ENCODE measurements around the gene MYF6.

The MYF6 gene

DNA sequence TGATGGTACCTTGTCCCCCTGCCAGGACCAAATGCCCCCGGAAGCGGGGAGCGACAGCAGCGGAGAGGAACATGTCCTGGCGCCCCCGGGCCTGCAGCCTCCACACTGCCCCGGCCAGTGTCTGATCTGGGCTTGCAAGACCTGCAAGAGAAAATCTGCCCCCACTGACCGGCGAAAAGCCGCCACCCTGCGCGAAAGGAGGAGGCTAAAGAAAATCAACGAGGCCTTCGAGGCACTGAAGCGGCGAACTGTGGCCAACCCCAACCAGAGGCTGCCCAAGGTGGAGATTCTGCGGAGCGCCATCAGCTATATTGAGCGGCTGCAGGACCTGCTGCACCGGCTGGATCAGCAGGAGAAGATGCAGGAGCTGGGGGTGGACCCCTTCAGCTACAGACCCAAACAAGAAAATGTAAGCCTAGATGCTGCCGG is 410 bp downstream of the MYF6 start:
- DNase-seq = no peak

DNA sequence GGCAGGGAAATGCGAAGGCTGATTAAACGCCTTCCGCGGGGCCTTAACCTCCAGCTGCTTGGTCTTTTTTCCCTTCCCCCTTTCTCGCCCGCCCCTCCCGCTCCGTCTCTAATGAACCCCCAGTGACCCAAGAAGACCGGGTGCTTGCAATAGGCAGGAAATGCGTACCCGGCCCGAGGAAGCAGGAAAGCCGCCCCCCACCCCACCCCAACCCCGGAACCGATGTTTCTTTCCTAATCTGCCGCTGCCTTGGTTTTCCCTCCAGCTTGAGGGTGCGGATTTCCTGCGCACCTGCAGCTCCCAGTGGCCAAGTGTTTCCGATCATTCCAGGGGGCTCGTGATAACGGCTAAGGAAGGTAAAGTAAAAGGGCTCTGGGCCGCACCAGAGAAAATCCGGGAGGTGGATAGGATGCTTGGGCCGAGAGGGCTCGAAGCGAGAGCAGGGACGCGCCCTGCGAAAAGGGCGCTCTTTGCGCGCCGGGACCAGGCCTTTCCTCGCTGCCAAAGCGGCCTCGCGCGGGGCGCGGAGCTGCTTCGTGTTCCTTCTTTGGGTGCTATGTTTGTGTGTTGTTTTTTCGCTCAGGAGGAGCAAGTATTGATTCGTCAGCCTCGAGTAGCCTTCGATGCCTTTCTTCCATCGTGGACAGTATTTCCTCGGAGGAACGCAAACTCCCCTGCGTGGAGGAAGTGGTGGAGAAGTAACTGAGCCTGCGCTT is 983 bp downstream of the MYF6 start:
- DNase-seq = no peak

DNA sequence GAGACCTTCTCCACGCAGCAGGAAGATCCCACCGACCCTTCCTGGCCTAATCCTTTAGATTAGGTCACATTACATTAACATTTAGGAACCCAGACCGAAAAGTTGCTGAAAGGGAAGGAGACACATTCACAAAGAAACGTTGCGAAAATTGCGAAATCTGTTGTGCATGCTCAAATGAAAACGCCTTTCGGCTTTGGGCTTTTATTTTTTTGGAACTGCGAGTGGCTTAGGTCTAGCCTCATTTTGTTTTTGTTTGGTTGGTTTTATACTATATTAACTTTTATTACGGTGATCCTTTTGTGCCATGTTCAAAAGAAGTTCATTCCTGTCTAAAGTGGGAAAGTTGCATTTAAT is 1.5 kb downstream of the MYF6 start:
- DNase-seq = no peak

DNA sequence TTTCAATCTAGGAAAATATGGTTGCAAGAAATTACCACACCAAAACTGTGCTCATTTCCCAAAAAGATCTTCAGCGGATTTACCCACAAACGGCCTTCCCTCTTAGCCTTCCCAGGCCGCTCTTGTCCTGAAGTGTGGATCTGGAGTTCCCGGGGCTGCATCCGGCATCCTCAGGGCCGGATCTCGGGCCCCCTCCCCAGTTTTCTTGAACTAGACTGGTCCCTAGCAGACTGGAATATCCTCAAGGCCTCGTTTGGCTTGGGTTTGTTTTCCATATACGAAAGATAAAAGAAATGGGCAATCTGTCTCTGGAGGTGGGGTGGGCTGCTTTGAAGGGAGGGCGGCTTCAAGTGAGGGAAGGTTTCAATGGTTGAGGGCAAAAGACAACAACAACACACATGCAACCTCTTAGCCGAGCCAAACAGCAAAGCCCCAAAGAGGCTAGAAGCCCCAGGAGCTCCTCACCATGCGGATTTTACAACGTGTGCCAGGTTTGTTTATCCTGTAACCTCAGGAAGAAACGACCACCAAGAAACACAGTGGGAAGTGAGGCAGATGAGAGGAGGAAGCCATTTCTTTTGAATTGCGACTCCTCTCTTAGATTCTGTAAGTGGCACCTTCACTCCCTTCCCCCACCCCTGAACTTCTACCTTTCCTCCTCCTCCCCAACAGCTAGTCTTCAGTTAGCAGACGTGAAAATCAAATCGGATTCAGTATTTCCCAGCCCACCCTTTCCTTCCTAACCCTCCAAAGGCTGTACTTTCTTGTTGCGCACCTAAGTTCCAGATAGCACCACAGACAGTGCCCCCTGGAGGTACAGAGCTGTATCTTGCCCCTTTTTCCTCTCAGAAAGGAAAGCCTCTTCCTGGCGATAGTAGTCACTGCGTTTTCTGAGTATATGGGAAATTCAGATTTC is 2.6 kb downstream of the MYF6 start:
- DNase-seq = no peak

DNA sequence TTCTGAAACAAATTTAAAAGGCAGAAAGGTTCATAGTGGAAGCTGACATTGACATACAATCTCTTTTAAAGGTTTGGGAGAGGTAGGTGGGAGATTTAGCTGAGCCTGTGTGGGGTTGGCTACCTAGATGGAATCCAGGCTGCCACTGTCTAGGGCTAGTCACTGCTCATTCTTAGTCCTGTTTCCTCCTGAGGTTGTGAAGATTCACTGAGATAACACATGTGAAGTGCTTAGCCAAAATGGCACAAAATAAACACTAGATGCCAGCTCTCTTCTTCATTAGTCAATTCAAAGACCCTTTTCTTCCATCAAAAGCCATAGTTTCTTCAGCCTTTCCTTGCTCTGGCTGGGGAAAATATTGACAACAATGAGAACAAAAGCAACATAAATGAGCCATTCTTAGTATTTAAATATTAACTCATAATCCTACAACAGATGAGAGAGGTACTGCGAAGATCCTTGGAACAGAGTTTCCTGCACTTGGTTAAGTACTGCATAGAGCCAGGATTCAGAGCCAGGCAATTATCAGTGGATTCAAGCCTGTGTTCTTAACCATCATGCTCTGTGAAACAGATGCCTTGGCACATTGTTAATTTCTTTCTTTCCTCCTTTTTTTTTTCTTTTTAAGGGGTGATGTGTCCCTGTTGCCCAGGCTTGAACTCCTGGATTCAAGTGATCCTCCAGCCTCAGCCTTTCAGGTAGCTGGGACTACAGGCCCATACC is 3.5 kb downstream of the MYF6 start:
- no peak for DNase-seq

DNA sequence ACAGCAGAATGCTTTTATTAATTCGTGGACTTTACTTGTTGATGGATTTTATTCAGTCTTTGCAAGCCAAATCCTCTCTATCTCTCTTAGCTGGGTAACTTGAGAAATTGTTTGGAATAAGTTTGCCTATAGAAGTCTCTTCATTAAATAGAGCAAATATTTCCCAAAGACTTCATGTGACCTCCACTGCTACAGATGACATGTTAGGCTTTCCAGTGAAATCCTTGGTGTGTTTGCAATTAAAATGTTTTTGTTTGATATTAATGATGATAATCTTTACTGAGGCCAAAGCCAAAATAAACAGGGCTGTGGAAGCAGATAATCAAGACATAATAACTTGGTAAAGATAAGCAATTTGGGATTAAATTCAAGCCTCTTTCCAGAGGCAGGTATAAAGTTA is 4.4 kb downstream of the MYF6 start:
- no peak for DNase-seq

DNA sequence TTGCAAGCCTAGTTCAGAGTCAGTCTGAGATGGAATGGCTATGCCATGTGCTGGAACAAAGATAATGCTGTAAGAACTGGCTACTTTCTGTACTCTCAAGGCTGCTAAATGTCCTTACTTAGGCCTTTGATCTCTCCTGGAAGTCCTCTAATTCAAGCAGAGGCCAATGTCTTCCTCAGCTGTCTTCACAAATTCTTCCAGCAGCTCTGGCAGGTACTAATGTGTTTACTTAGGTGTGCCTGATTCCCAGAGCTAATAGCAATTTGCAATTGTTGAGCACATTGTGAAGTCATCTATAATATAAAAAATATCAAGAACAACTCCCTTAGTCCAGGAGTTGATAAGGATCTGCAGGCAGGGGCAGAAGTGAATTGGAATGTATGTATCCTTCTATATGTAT is 5.4 kb downstream of the MYF6 start:
- no peak for DNase-seq

DNA sequence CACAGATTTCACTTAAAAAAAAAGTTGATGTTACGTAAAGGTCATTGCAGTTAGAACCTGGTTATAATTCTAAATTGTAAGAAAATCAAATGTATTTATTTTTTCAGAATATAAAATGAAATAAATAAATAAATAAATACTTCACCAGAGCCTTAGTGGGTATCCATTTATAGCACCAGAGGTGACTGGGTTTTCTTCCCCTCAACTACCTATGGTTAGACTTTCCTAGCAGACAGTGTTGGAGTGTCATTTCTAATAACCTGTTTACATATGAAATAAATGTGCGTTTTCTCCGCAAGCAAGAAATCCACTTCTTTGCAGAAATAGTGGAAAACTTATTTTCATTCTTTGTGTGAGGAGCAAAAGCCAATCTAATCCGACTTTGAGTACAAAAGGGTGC is 6.0 kb downstream of the MYF6 start:
- no peak for DNase-seq

DNA sequence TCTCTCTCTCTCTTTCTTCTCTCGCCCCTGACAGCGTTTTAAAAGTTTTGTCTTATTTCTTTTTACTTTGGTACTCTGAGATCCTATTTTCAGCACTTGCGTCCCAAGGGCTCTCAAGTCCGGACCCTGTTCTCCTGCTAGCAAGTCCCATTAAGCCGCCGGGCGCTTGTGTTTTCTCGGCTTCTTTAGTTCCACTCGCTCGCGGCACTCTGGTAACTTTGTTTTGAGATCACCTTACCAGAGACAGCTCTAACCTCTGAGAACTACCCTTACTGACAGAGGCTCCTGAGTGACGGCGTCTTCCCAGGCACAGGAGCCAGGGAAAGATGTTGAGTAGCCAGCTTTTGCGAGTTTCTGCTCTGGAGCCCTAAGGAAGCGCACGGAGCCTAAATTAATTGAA is 6.6 kb downstream of the MYF6 start:
- DNase-seq = no peak

DNA sequence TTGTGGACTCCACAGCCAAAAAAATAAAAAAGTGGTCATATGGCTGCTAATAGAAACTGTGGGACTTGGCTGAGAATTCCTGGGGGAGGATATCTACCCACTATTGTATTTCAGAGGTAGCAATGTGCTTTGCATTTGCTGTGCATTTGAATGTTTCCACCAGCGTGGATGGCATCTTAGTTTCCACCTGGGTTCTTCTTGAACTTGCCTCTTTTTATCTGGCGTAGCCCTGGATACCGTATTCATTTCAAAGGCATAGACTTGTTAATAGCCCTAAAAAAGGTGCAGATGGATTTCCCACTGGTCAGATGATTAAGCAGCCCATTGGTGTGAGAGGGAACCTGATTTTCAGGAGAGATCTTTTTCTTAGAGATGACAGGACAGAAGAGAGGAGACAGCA is 7.4 kb downstream of the MYF6 start:
- DNase-seq = no peak

DNA sequence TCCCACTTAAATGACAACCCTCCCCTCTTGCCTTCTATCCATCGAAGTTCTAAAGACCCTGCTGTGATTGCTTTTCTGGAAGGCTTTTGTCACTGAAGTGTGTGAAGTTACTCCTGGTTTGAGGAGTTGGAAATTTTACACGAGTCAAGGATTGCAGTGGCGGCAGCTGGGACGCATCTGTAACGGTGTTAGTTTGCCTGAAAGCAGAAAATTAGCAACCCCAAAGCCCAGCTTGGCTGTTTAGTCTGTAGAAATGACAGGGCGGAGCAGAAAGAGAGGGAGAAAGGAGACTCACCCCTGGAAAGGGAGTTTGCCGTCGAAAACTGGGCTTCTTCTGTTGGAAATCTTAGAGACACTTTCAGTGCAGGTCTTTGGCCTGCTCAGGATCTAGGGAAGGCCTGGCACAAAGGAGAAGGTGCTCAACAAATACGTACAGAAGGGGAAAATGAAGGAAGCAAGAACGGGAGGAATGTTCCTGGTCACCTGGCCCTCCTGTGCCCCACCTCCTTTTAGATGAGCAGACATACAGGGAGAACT is 8.3 kb downstream of the MYF6 start:
- no peak for DNase-seq

DNA sequence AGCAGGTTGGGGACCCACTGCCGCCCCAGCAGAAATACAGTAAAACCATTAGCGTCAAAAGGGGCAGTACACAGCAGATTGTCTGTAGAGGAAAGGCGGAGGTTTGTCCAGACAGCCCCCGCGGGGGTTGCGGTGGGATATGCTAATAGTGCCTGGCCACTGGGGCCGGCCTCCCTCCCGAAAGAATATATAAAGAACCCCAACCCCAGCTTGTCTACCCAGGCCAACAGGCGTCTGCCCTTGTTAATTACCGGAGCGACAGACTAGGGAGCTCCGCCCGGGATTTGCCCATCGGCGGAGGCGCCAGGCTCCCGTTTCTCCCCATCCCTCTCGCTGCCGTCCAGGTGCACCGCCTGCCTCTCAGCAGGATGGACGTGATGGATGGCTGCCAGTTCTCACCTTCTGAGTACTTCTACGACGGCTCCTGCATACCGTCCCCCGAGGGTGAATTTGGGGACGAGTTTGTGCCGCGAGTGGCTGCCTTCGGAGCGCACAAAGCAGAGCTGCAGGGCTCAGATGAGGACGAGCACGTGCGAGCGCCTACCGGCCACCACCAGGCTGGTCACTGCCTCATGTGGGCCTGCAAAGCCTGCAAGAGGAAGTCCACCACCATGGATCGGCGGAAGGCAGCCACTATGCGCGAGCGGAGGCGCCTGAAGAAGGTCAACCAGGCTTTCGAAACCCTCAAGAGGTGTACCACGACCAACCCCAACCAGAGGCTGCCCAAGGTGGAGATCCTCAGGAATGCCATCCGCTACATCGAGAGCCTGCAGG is 9.4 kb downstream of the MYF6 start, which contains the start of gene MYF5:
MYF5 (plus strand) TSS at position 217 of the 774 bp plus-strand sequence; CDS start at position 369, 152 bp downstream.
- DNase-seq = no peak

DNA sequence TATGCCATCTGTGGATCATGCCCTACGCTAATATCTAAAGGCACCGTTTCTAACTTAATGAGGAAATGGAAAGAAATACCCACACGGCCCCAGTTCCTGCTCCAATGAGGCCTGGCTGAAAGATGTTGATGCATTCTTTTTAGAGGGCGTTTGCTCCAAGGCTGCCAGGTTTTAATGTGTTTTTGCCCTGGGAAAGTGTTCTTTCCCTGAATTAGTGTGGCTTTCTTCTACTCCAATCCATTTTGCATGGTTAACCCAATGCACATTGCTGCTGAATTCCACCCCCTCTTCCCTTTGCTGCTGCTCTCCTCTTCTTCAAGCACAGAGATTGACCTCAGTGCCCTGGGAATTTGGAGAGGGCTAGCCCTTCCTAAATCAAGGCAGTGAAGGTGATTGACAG is 10.4 kb downstream of the MYF6 start:
- no peak for DNase-seq

DNA sequence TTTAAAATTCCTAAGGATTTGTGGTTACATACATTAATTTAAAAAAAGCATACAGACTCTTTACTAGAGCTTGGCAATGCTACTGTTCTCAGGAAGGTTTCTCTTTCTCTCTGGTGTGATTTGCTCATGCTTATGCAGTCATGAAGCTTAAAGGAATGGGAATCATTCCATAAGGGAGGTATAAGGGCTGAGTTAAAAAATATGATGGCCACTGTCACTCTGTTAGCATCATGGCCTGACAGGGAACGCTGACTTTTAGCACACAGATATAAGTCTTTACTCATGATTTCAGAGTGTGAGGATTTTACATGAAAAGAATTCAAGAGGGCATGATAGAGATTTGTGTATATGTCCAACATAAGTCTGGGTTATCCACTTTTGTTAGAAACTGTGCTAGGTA is 13.1 kb downstream of the MYF6 start:
- no peak for DNase-seq

DNA sequence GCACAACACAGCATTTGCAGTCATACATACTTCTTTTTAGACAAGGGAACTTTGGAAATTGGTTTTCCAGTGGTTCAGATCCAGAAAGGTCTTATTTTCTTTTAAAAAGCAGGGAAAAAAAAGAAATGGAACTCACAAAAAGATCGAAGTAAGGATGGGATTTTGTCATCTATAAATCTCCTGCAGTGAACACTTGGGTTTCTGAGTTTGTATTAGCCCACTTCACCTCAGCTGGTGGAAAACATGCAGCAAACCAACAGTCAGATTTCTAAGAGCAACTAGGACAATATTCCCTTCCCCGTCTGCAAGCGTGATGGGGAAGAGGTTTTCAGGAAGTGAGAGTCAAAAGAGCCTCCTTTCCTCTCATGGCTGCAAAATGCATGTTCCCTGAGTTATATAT is 13.9 kb downstream of the MYF6 start:
- DNase-seq = no peak

DNA sequence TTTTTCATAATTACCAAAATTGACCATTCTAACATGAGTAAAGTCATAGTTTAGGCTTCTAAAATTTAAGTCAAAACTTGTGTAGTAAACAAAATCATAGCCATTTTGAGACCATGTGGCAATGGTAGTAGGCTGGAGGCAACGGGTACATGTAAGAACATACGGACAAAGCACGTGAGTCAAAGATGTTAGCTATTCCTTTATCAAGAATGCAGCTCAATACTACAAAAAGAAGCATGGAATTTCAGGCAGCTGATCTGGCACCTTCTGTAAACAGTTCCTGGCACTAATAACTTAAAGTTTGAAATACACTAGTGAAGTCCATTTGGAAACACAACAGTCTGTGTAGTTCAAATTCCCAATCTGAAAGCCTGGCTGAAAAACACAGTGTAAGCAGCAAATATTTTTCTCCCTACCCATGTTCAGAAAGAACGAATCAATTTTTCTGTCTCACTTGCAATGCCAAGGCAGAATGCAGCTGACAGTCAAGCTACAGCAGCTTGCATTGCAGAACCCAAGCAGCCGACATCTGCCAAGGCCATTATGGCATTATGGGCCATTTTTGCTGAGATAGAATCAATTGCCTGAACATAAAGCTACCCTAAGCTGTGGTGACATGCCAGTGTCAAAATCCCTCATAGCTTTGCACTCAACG is 38.5 kb downstream of the MYF6 start:
- DNase-seq = no peak

DNA sequence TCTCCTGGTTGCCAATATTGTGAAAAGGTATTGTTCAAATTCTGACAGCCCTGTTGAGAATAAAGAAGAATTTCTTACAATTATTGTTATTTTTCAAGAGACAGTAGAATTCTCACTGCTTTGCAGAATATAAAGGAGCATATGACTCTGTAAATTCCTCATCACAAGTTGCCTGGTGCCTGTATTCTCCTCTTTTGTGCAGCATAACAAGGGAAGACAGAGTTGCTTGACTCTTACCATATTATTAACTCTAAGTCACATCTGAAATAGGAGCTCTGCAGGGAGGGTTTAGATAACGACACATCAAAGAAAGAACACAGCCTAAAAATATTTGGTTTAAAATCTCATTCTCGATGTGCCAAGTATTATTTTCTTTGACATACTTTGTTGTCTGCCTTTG is 40.4 kb downstream of the MYF6 start:
- DNase-seq = no peak

DNA sequence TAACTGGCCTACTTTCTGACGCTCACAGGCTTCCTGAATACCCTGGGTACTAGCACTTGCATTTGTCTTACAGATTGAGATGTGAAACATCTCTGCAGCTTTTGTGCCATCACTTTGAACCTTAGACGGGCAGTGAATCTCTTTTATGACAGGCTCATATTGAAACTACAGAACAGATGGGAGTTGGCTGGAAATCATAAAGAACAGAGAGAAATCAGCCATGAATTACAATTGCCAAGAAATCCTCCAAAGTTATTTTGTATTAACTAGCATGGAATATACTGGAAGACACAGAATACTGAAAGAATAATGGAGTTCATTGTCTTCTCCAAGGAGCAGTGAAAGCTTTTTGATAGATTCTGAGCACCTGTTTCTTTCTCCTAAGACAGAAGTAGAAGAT is 42.0 kb downstream of the MYF6 start:
- no peak for DNase-seq

DNA sequence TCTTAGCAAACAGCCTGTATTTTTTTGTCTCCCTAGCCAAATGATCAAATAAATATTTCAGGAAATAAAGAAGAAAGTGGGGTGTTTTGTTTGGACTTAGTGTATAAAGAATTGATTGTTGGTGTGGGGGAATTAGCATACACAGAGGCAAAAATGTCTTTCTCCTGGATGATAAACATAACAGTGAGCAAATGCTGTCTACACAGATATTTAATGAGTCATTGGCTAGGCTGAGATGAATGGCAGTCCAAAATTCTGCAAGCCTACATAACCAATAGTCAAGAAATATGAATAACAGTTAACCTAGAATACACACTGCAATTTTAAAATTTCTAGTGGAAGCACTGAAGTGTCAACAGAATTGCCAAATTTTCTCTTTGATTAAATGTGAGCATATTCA is 45.0 kb downstream of the MYF6 start:
- no peak for DNase-seq

DNA sequence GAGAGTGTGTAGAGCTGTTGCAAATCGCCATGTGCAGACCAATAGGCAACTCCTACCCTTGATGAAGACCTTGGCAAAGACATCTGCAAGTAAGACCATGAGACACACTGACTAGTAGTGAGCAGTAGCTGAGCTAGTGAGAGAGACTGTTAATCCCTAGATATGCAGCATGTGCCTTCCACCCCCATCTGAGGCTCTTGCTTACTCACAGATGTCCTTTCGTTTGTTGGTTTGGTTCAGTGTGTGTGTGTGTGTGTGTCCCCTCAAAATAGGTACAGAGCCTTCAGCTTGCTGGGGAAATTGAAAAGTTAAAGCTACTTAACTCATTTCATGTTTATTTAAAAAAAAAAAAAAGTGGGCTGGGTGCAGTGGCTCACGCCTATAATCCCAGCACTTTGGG is 46.8 kb downstream of the MYF6 start:
- no peak for DNase-seq

DNA sequence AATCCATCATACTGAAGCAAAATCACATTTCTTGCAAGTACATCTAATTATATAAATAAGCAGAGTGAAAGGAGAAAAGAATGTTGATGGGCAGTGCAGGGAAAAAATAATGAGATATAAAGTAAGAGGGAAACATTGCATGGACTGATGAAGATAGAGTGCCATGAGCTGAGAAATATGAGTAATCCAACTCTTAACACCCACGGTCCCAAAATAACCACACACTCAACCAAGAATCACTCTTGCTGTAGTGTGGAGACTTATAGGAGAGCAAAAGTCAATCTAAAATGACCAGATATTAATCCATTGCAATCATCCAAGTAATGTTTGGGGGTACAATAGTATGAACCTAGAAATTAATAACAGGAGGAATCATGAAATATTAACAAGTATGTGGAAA is 49.4 kb downstream of the MYF6 start:
- DNase-seq = no peak
